ENCODE measurements around the gene RFC5.

DNA sequence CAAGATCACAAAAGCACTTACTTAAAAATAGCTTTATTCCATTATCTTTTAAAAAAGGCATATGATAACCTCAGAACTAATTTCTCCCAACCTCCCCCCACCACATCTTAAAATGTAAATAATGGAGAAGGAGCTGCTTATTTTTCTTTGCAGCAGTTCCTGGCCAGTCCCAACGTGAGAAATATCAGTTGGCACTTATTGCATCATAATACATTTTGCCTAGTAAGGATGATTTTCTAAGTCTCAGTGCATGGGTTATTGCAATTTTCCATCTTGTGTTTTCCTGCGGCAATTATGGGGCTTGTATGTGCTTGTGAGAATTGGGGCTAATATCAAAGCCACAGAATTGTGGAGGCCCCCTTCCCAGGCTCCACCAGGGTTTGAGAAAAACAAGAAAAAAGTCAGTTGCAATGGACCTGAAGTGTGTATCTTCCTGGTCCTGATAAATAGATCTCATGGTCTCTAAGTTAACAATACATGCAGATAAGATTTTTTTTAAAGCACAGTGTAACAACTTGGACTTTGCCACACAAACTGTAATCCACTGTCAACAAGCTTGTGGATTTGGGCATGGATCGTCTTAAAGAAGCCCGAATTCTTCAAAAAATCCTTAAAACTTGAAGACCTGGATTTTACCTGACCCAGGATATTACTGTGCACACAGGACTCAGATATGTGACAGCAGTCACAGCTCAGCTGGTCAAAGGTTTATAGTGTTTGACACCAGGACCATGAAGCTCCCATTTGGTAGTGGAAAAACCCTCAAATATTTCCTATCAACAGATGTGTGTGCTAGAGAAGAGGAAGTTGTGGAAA, 47.3 kb downstream of the RFC5 start:
- TF ChIP-seq, protein P1, sequence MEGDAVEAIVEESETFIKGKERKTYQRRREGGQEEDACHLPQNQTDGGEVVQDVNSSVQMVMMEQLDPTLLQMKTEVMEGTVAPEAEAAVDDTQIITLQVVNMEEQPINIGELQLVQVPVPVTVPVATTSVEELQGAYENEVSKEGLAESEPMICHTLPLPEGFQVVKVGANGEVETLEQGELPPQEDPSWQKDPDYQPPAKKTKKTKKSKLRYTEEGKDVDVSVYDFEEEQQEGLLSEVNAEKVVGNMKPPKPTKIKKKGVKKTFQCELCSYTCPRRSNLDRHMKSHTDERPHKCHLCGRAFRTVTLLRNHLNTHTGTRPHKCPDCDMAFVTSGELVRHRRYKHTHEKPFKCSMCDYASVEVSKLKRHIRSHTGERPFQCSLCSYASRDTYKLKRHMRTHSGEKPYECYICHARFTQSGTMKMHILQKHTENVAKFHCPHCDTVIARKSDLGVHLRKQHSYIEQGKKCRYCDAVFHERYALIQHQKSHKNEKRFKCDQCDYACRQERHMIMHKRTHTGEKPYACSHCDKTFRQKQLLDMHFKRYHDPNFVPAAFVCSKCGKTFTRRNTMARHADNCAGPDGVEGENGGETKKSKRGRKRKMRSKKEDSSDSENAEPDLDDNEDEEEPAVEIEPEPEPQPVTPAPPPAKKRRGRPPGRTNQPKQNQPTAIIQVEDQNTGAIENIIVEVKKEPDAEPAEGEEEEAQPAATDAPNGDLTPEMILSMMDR (IDR thresholded peaks at IDR 0.05) = no peak
- TF ChIP-seq EZH2phosphoT487 (IDR thresholded peaks at IDR 0.05) = no peak

Measured in neural progenitor cell (in vitro differentiated cells).